GM12872 (cell line): ENCODE measurements around the gene TRPT1.

Experiments used
- CTCF ChIP-seq: IDR thresholded peaks from 3 replicates; pipeline ENCODE4 v1.5.1; 2011; ENCODE audit warnings: low read depth, mild to moderate bottlenecking, low read length, moderate library complexity; ENCODE audit not compliant: insufficient read depth

The TRPT1 gene

DNA sequence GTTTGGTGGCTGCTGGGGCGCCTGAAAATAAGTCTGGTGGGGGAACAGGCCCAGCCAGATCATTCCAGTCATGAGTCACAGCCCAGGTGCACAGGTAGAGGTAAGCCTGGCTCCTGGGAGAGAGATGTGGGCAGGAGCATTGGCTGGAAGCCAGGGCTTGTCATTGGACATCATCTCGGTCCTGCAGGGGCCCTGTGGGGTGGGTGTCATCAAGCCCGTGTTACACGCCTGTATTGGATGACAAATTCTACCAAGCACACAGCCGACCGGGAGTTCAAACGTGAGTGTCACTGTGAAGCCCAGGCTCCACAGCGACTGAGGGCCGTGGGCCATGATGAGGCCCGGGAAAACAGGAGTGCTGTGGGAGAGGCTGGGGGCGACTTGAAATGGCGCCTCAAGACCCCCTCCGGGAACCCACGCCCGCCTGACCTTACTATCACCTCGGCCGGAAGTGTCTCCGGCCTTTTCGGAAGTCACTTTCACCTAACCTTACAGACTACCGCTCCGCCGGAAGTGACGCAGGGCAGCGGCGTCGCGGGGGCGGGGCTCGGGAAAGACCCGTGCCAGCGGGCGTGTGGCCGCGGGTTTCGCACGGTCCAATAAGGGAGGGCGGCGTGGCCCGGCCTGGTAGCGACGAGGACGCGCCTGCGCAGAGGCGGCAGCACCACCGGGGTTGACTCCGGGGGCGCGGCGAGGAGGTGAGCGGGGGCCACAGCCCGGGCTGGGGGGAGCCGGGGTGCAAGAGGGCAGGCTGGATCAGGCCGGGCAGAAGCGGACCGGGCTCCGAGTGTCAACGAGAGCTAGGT lies 14.7 kb upstream of the TRPT1 start, which contains the start of gene FKBP2:
FKBP2 (plus strand) TSS at position 661 of the 806 bp plus-strand sequence. CDS start 1,293 bp downstream, outside the sequence.
- TF ChIP-seq CTCF: no peak

DNA sequence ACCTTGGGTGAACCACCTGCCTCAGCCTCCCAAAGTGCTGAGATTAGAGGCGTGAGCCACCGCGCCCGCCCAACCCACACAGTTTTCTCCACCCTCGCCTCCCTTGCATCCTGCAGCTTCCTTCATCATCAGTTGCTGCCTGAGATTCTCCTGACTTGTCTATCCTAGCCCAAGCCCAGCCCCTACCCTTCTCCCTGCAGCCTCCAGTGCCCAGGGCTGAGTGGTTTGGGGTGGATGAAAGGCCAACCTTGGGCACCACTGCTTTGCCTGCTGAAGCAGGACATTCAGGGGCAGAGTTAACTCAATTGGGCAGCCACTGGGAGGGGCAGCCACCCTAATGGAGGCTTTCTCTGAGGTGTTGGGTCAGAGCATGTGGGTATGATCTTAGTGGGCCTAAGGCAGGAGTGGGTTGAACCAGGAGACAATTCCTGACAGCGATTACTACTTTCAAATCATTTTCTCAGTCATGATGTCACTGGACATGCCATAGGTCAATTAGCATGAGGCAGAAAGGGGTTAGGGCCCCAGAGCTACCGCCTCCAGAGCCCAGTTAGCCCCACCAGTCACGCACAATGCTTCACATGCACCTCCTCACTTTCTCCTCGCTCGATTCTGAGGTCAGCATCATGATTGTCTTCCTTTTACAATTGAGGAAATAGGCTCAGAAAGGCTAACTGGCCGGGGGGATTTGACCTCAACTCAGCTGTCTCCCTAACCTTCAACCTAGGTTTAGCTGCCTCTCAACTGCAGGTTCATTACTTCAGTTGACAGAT lies 13.9 kb upstream of the TRPT1 start:
- TF ChIP-seq CTCF: no peak

DNA sequence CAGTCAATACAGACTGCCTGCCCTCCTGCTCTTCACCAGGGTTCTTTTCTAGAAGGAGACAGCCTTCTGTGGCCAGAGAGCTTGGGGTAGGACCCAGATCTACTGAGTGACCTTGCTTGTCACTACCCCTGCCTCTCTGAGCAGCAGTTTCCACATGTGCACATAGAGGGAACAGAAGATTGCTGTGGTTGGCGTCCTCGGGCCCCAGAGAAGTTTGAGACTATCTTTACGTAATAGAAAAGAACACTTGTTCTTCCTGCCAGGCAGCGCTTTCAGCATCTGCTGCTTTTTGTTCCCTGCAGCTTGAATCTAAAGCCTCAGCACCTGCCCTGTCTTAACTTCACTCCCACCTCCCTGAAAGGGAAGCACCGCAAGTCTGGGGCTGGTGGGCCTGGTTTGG lies 13.0 kb upstream of the TRPT1 start:
- TF ChIP-seq CTCF: no peak

DNA sequence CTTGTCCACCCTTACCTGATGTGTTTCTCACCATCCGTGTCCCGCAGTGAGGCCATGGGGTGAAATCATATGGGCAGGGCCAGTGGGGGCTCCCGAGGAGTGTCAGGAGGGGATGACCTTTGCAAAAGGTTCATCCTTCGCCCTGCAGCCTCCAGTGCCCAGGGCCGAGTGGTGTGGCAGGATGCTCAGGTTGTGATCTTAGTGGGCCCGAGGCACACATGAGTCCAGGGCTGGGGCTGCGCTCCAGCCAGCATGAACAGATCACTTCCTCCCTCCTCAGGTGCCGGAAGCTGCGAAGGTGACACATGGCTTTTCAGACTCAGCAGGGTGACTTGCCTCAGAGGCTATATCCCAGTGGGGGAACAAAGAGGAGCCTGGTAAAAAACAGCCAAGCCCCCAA lies 12.1 kb upstream of the TRPT1 start:
- no peak for TF ChIP-seq CTCF

DNA sequence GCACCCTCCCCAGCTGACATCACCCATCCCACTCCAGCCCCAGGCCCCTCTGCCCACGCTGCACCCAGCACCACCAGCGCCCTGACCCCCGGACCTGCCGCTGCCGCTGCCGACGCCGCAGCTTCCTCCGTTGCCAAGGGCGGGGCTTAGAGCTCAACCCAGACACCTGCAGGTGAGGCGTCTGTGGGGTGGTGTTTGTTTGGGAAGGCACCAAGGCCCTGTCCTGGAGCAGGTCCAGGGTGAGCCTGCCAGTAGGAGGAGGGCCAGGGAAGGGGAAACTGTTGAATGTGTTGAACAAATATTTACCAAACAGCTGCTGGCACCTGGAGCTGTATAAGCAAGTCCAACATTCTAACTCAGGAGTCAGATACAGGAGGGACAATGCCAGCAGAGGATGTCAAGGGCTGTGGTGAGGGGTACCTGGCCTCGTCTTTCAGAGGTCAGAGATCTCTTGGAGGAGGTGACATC lies 11.5 kb upstream of the TRPT1 start:
- no peak for TF ChIP-seq CTCF

- no peak for TF ChIP-seq CTCF
These were observed 9.6 kb upstream of the TRPT1 start for GRCh38 chr11:64235437-64236161.
